ENCODE data around the gene TEX35. TPM values are rescaled to one million over a fixed set of nuclear protein-coding genes. Genes with fewer than 3 reads are reported as not detected.

TEX35 gene
- total and polyA plus RNA-seq, 2 donors: 0.05 to 0.07 TPM

Other genes starting within 250 kb of the TEX35 start
- gene CLEC20A, start 16.1 kb upstream of the TEX35 start, total RNA-seq: 0.28 TPM
- gene CLEC20A, start 16.1 kb upstream of the TEX35 start, polyA plus RNA-seq: 0.39 TPM
- 17.8 TPM for gene RALGPS2, start 212.1 kb downstream of the TEX35 start, total RNA-seq
- 6.4 TPM for gene RALGPS2, start 212.1 kb downstream of the TEX35 start, polyA plus RNA-seq